Measurements from ENCODE around the gene UROC1.

UROC1 gene

GRCh38 chr3:126517291-126517951 lies at the start of gene UROC1:
TSS of gene UROC1 (minus strand) at chr3:126517773. CDS start at chr3:126517719, 54 bp downstream.
- no peak for DNase-seq (ENCODE audit: low spot score)

GRCh38 chr3:126562737-126563276 lies 45.2 kb upstream of the UROC1 start:
- no peak for DNase-seq (ENCODE audit: low spot score)

GRCh38 chr3:126558336-126559071 lies 40.9 kb upstream of the UROC1 start, which contains the start of gene C3orf22:
TSS of gene C3orf22 (minus strand) at chr3:126558932. CDS start at chr3:126553390, 5,542 bp downstream.
- DNase-seq (ENCODE audit: low spot score): no peak

- no peak for DNase-seq (ENCODE audit: low spot score)
Measured at GRCh38 chr3:126557761-126558160, 40.2 kb upstream of the UROC1 start.

DNA sequence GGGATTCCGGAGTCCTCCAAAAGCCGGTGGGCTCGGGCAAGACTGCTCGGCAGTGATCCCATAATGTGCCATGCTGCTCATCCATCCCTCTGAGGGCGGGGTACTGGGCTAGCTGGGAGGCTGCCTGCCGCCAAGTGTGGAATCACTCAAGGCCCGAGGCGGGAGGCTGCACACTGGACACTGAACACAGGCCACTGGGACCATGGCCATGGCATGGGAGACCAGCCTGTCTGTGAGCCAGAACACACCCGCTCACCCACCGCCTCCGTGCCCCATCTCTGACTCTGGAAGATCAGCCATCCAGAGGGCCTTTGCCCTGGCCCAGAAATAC lies 39.8 kb upstream of the UROC1 start:
- no peak for DNase-seq (ENCODE audit: low spot score)

- no peak for DNase-seq (ENCODE audit: low spot score)
Measured at GRCh38 chr3:126556637-126557414, 39.3 kb upstream of the UROC1 start.

DNA sequence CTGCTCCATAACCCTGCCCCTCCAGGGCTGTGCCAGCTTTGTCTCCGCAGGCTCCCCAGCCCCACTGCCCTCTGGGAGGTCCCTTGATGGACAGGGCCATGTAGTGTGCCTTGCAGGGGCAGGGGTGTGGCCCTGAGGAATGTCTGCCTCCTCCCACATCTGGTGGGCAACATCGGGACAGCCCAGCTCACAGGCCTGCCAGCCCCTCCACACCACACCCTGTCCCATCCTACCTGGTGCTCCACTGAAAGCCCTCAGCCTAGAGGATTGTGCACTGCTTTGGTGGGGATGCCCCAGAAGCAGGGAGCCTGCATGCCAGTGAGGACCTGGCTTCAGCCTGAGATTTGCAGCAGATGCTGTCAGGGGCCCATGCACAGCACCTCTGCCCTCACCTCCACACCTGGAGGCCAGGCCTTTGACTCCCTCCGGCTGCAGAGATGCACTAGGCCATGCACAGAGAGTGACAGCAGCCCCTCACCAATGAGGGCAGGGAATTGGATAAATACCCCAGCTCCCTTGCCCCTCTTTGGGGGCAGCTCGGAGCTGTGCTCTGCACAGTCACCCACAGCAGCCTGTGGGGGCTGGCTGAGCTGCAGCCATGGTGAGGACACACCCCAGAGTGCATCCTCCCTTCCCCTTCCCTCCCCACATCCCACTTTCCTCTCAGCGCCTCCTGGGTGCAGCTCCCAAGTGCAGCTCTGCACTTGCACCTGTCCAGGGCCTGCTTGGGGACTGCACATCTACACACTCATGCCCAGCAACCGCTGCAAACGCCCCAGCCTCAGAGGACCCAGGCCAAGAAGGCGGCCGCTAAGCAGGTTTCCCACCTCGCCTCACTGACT lies 38.4 kb upstream of the UROC1 start:
- DNase-seq (ENCODE audit: low spot score): no peak

DNA sequence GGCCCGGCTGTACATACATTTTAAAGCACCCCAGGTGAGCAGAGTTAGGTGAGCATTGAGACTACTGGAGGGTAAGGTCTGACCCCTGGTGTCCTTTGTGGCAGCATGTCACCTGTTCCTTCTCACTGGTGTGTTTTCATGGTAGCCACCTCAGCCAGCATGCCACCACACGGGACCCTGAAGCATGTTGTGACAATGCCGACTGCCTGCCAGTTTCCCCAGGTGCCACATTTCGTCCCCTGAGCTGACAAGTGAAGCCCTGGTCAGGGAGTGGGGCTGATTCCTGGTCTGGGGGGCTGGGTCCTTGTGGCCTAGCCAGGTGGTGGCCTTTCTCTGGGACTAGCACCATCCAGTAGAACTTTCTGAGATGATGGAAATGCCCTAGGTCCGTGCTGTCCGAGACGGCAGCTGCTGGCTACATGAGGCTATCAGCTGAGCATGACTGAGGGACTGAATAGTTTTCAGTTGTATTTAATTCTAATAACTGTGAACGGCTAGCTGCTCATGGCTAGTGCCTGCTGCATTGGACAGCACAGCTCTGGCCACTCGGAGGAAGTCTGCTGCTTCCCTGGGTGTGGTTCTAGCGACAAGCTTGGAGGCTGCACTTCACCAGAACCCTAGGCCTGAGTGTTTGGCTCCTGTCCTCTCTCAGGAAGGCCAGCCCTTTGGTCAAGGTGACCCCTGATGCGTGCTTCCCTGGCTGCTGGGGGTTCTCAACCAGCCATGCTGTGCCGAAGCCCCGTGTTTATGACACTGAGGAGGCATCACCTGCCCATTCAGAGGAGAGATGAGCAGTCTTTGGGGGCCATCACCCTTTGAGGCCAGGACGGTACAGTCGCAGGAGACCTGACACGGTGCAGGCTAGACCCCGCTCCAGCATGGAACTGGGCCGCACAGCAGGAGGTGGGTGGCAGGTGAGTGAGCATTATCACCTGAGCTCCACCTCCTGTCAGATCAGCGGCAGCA lies 37.3 kb upstream of the UROC1 start:
- DNase-seq (ENCODE audit: low spot score): no peak

DNA sequence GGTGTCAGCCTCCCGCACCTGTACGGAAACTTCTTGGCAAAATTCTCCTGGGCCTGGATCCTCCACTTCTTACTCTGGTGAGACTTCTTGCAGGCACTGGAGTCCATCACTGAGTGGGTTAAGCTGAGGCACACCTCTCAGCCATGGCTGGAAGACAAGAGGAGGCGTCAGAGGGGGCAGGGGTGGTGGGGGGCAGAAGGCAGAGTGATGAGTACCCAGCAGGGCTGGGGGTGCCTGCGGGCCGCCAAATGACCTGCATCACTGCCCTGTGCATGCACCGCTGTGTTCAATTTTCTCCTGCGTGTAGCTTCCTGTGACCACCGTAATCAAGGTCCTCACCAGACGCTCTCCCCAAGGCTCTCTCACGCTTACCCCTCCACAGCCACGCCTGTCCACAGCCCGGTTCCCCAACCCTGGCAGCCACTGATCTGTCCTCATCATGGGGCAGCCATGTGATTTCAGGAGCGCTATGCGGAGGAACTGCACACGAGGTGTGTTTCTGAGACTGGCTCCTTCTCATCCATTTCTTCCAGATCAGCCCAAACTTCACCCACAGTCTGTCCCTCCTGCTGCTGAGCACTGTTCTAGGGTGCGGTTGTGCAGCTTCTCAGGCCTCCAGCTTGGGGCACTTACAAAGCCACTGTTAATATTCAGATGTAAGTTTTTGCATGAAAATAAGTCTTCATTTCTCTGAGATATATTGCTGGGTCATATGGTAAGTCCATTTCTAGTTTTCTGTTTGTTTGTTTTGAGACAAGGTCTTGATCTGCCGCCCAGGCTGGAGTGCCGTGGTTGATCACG lies 35.9 kb upstream of the UROC1 start:
- DNase-seq (ENCODE audit: low spot score): no peak

DNA sequence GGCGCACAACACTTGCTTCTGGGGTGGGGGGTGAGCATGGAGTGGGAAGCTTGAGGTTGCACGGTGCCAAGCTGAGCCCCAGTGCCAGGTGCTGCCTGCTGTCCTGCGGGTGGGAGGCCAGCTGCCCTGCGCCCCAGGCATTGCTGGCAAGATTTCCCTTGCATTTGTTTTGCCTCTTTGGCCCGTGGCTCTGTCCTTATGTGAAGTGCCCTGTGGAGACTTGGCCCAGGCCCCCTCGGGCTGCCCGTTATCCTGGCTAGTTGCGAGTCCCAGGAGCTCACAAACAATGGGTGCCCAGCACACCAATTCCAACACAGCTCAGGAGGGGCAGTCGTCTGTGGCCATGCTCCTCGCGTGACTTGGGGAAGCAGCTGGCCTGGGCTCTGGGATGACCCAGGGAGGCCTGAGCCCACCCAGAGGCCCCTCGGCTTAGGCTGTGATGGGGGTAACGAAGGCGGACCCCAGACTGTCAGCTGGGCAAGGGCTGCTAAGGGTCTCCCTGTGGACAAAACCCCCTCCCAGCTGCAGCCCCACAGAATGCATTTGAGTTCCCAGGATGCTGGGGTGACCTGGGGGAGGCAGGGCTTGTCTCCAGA lies 35.2 kb upstream of the UROC1 start:
- no peak for DNase-seq (ENCODE audit: low spot score)

DNA sequence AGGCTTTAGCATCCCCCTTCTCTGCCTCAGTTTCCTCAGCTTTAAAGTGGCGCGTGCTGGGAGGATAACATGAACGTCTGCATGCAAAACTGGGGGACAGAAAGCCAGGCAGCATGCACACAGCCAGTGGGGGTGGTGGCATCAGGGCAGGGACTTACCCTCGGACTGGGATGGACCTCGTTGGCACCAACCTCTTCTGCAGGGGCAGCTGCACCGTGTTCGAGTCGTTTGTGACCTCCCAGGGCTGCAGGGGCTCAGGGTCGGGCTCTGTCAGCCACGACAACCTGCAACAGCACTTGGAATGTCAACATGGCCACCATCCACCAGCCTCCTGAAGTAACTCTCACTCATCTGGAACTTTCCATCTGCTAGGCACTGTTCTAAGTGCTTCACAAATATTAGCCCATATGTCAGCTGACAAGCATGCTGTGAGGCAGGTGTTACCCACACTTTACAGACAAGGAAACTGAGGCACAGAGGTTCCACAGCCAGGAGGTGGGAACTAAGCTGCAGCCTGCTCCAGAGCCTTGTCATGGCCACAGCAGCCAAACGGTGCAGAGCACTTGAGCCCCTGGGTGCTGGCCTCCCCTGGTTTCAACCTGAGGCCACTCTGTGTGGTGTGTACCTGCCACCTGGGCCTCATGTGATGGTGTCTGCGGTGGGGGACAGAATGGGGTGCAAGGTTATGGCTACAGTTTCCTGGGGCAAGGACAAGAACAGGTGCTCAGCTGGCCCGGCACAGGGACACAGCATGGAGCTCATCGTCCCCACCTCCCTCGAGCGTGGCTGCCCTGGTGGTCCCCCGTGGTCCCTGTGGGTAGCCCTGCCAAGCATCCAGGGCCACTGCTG lies 34.5 kb upstream of the UROC1 start:
- no peak for DNase-seq (ENCODE audit: low spot score)

- DNase-seq (ENCODE audit: low spot score): no peak
Measured at GRCh38 chr3:126551121-126551838, 33.7 kb upstream of the UROC1 start.

- no peak for DNase-seq (ENCODE audit: low spot score)
Measured at GRCh38 chr3:126550488-126551051, 33.0 kb upstream of the UROC1 start.

GRCh38 chr3:126549861-126550487 lies 32.4 kb upstream of the UROC1 start:
- no peak for DNase-seq (ENCODE audit: low spot score)

GRCh38 chr3:126548556-126549466 lies 31.2 kb upstream of the UROC1 start:
- peak; percentile 54 for DNase-seq (ENCODE audit: low spot score)

- no peak for DNase-seq (ENCODE audit: low spot score)
Measured at GRCh38 chr3:126547721-126548120, 30.1 kb upstream of the UROC1 start.
